ENCODE measurements around the gene VGF.
A peak's percentile ranks its signal among the peaks of the same experiment; 100 is the strongest.

Gene VGF

GRCh38 chr7:101168412-101169049 is 3.2 kb upstream of the VGF start:
- in situ Hi-C loops (cut with MboI; ENCODE audit: low pct_unique_long_range_greater_than_20kb, low sequenced_read_pairs) = no loop called here
- no peak for DNase-seq

- DNase-seq = no peak
Observed at GRCh38 chr7:101167645-101168411, 2.5 kb upstream of the VGF start.

DNA sequence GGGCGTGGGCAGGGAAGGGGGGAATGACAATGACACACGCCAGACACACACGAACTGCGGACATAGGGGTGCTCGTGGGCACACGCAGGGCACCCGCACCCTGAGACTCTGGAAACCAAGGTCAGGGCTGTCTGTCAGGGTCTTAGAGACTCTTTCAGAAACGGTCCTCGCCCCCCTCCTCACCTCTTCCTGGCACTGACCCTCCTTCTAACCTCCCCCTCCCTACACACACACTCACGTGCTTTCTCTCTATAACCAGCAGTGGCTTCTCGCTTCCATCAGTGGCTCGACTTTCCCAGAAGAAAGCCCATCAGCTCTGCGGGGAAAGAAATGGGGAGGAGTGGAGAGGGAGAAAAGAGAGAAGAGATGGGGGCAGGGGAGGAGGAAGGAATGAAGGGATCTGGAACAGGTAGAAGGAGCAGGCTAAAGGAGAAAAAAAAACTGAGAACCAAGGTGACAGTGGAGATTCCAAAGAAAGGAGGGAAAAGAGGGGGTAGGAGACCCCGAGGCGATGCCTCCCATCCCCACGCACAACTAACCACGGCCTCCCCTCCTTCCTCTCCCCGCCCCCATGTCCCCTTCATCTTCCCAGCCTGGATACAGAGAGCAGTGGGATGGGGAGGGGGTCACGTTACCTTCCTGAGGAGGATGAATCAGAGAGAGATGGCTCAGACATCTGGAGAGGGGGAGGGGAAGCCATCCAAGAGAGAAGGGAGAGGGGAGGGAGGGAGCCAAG is 1.7 kb upstream of the VGF start:
- no peak for DNase-seq
- in situ Hi-C loops (cut with MboI; ENCODE audit: low pct_unique_long_range_greater_than_20kb, low sequenced_read_pairs) = no loop called here

More at GRCh38 chr7:101167645-101168411, 2.5 kb upstream of the VGF start:
- in situ Hi-C loops (cut with MboI; ENCODE audit: low pct_unique_long_range_greater_than_20kb, low sequenced_read_pairs) = no loop called here

DNA sequence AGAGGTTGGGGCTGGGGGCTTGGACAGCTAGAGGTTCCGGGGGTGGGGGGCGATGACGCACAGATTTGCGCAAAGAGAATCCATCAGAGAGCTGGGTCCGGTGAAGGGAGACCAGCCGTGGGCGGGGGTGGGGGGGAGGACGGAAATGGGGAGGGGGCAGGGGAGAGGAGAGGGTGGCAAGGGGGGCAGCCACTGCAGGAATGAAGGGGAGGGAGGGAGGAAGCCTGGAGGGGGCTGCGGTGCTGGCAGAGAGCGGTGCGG is 1.2 kb upstream of the VGF start:
- in situ Hi-C loops (cut with MboI; ENCODE audit: low pct_unique_long_range_greater_than_20kb, low sequenced_read_pairs) = no loop called here
- no peak for DNase-seq

- in situ Hi-C loops (cut with MboI; ENCODE audit: low pct_unique_long_range_greater_than_20kb, low sequenced_read_pairs) = no loop called here
- no peak for DNase-seq
Observed at GRCh38 chr7:101165958-101166647, 734 bp upstream of the VGF start.

DNA sequence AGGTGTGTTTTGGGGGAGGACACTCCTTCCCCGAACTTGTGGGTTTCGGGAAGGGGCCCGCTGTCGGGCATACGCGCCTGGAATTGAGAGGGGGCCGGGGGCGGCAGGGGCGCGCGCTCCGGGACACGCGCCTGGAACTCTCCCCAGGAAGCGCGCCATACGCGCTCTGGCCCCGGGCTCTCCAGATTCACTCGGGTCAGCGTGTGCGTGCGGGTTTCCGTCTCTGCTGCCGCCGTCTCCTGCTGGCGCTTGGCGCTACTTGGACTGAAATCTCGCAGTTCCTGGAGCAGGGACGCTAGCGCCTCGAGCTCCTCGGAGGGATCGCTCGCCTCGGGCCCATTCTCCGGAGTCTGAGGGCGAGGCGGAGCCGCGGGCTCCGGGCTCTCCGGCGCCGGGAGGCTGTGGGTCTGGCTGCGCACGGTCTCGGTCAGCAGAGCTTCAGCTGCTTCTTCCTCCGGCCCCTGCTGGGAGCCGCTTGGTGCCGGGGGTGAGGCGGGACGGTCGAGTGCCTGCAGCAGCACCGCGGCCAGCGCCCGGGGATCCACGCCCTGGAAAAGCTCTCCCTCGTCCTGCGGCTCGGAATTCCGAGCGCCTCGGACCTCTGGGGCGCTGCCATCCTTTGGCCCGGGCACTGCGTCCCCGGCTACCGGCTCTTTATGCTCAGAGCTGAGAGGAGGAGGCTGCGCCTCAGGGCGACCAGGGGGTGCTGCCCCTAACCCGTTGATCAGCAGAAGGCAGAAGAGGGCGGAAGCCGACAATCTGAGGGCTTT is 1.1 kb downstream of the VGF start:
- in situ Hi-C loops (cut with MboI; ENCODE audit: low pct_unique_long_range_greater_than_20kb, low sequenced_read_pairs) = no loop called here
- DNase-seq = no peak

DNA sequence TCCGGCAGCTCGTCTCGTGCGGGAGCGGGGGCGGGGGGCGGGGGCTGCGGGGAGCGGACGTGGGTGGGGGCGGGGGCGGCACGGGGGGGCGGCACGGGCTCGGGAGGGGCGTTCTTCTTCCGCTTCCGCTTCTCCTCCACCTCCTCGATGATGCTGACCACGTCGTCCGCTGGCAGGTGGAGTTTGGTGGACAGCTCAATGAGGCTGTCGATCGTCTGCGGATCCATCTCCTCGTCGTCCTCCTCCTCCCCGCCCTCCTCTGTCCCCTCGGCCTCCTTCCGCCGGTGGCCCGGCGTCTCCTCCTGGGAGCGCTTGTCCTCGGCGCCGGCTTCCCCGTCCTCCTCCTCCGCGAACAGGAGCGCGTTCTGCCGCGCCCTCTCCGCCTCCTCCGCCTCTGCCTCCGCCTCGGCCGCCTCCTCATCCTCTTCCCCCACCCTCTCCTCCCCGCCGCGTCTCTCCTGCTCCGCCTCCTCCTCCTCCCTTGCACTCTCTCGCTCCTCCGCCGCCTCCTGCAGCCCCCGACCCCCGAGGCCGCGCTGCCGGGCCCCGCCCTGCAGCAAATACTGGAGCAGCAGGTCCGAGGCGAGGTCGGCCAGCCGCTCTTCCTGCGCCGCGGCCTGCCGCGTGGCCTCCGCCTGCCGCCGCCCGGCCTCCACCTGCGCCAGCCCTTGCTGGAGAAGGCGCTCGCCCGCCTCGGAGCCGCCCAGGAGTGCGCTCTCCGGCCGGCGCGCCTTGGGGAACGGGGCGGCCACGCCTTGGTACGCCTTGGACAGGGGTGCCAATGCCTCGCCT is 1.9 kb downstream of the VGF start:
- peak; percentile 64 for DNase-seq
- in situ Hi-C loops (cut with MboI; ENCODE audit: low pct_unique_long_range_greater_than_20kb, low sequenced_read_pairs) = no loop called here

GRCh38 chr7:101162551-101163278 is 2.7 kb downstream of the VGF start:
- in situ Hi-C loops (cut with MboI; ENCODE audit: low pct_unique_long_range_greater_than_20kb, low sequenced_read_pairs) = no loop called here
- DNase-seq = peak; percentile 53

- no peak for DNase-seq
- in situ Hi-C loops (cut with MboI; ENCODE audit: low pct_unique_long_range_greater_than_20kb, low sequenced_read_pairs) = no loop called here
Observed at GRCh38 chr7:101161692-101162471, 3.5 kb downstream of the VGF start.

DNA sequence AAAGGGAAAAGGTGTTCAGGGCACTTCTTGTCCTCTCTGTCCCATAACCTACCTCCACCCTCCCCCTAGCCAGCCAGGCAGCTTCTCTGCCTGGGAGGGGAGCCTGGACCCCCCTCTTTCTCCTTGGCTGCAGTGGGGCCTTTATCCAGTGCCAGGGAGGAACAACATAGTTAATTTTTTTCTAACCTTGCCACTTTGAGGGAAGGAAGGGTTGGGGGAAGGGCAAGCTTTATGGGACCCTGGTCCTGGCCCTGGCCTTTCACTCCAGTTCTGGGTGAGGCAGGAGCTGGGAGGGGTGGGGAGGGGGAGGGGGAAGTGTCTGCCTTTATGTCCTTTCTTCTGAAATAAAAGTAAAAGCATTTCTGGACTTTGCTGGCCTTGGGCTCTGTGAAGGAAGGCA is 4.5 kb downstream of the VGF start:
- in situ Hi-C loops (cut with MboI; ENCODE audit: low pct_unique_long_range_greater_than_20kb, low sequenced_read_pairs) = no loop called here
- no peak for DNase-seq

DNA sequence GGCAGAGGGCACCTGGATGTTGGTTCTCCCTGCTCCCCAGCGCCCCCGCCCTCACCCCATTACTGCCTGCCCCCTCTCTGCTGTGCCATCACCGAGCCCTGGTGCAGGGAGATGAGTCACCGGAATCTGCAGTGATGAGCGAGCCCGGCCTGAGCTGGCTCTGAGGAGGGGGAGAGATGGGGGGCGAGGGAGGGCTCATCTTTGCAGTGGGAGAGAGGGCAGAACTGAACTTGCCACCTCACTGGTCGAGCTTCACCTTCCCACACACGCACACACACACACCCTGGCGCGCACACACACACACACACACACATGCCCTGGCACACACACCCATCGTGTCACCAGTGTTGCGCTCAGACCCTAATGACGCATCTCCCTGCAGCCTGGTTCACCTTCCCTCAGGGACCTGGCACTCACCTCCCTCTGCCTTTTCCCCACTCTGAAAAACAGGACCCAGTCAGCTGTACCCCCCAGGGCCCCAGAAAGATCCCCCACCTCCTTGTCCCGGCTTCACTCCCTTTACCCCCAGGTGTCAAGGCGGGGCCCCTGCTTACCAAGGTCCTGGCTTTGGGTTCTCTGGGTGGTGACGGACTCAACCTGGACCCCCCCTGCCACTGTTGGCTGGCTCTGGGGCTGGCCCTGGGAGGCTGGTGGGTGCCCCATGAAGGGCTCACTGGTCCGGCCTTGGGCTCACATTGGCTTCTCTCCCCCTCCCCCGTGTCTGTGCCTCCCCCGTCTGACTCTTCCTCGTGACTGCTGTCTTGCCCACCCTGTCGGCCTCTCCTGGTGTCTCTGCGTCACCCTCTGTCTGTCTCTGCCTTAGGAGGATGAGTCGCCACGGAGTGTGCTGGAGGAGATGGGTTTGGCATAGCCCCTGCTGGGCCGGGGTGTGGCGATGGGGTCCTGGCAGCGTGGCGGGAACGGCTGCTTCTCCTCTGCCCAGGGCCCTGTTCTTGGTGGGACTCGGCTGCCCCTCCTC is 5.4 kb downstream of the VGF start:
- in situ Hi-C loops (cut with MboI; ENCODE audit: low pct_unique_long_range_greater_than_20kb, low sequenced_read_pairs) = no loop called here
- no peak for DNase-seq

DNA sequence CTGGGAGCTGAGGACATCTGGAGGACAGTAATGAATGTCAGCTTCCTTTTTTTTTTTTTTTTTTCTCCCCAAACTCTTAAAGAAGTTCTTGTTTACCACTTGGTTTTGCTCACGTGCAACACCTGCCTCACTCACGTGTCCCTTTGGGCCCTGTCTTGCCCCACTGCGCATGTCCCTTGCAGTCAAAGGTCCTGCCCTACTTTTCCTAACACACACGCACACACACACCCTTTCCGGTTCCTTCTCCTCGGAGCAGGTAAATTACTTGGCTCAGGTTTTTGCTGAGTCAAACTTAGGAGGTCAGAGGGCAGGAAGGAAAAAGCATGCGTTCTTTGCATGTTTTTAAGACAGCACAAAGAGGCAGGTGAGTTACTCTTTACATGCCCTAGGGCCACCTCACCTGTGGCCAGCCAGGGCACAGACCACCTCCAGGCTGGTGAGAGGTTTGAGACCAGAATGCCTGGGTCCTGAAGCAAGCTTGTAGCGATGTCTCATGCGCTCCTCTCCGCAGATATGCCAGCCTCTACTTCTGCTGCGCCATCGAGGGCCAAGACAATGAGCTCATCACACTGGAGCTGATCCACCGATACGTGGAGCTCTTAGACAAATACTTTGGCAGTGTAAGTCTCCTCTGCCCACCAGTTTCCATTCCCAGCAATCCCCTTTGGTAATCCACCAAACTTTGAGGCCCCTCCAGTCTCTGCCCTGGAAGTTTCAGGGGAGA is 8.3 kb downstream of the VGF start:
- in situ Hi-C loops (cut with MboI; ENCODE audit: low pct_unique_long_range_greater_than_20kb, low sequenced_read_pairs) = no loop called here

GRCh38 chr7:101156277-101156676 is 9.1 kb downstream of the VGF start:
- in situ Hi-C loops (cut with MboI; ENCODE audit: low pct_unique_long_range_greater_than_20kb, low sequenced_read_pairs) = no loop called here
- no peak for DNase-seq

More for the DNA sequence above, 8.3 kb downstream of the VGF start:
- no peak for DNase-seq

DNA sequence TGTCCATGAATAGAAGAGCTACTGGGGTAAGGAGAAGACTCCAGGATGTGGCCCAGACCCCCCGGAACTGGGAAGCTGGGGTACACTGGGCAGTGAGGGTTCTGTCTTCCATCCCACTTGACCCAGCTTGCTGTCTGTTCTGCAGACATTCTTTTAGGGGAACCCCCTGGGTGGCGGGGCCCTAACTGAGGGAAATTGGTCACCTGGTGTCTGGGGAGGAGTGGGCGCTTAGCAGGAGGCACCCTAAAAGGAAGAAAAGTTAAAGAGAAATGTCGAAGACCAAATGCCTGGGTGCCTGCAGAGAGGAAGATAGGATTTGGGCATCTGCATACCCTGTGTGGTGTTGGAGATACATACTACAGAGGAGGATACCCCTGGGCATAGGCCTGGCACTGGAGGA is 10.1 kb downstream of the VGF start:
- in situ Hi-C loops (cut with MboI; ENCODE audit: low pct_unique_long_range_greater_than_20kb, low sequenced_read_pairs) = no loop called here
- DNase-seq = no peak

DNA sequence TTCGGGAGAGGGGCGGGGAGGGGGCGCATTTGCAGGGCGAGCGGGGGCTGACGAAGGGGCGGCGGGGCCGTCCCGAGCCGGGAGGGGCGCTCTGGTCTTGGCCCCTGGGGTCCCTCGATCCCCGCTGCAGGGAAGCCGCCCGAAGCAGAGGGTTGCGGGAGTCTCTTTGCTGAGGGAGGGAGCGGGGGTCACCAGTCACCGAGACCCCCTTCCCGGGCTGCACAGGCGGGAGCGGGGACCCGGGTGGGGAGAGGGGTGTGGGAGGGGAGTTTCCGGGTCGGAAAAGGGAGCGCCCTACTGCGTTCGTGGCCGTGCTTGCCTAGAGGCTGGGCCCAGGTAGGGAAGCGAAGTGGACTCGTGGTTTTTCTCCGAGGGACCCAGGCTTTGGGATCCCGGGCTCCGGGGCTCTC is 10.7 kb downstream of the VGF start:
- in situ Hi-C loops (cut with MboI; ENCODE audit: low pct_unique_long_range_greater_than_20kb, low sequenced_read_pairs) = no loop called here
- no peak for DNase-seq

Data from KBM-7 (cell line).